ENCODE data around the gene PURB.

Gene PURB

DNA sequence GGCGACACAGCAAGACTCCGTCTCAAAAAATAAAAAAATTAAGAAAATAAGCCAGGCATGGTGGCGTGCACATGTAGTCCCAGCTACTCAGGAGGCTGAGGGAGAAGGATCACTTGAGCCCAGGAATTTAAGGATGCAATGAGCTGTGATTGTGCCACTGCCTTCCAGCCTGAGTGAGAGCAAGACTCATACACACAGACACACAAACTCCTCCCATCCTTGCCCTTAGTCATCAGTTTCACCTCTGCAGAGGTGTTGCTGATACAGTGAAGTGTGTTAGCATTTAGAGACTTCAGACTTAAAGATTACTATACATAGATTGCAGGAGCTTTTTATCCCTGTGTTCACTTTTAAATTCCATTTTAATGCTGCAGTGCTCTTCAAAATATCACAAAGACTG lies 31.9 kb downstream of the PURB start:
- no peak for DNase-seq (ENCODE audit: low read depth)
- TF ChIP-seq CTCF (IDR thresholded peaks at IDR 0.05; ENCODE audit: insufficient read depth, low read depth, low read length, missing control alignments): no peak
- H3K4me3 ChIP-seq (ENCODE audit: low read depth, low read length): no peak overlapping the region

DNA sequence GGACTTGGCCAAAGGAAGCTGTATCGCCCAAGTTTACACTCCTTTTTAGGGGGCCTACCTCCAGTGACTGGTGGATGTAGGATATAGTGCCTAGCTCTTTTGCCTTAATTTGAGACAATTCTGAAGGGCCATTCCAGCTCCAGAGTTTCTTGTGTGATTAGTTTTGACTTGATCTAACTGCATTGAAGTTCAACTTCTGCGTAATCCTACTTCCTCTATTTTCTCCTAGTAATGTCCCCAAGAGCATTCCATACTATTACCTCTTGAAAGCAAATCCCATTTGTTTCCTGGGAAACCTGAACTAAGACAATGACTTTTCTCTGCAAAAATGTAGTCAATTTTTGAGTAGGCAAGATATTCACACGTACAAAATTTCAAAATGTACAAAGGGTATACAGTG lies 32.7 kb downstream of the PURB start:
- no peak for TF ChIP-seq CTCF (IDR thresholded peaks at IDR 0.05; ENCODE audit: insufficient read depth, low read depth, low read length, missing control alignments)
- DNase-seq (ENCODE audit: low read depth): no peak
- no peak overlapping the region for H3K4me3 ChIP-seq (ENCODE audit: low read depth, low read length)

GRCh38 chr7:44849885-44850544 lies 35.3 kb downstream of the PURB start:
- no peak for DNase-seq (ENCODE audit: low read depth)

DNA sequence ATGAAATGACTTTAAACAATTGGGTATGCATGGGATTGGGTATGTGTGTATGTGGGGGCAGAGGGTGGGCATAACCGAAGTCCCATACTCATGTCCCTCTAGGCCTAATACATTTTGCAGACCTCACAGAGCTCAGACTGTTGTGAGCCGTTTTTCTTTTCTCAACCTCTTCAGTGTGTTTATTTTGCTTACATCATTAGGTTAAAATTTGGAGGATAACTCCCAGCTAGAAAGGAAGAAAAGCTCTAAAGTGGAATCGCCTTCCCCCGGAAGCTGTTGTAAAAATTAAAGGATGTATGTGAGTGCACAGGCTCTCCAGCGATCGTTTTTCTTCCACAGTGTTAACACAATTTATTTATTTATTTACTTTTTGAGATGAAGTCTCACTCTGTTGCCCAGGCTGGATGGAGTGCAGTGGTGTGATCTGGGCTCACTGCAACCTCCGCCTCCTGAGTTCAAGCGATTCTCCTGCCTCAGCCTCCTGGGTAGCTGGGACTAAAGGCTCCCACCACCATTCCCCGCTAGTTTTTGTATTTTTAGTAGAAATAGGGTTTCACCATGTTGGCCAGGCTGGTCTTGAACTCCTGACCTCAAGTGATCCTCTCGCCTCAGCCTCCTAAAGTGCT lies 36.0 kb downstream of the PURB start:
- TF ChIP-seq CTCF (IDR thresholded peaks at IDR 0.05; ENCODE audit: insufficient read depth, low read depth, low read length, missing control alignments): no peak
- DNase-seq (ENCODE audit: low read depth): no peak
- peak overlapping the region; percentile 77 for H3K4me3 ChIP-seq (ENCODE audit: low read depth, low read length)

More at GRCh38 chr7:44849885-44850544, 35.3 kb downstream of the PURB start:
- H3K4me3 ChIP-seq (ENCODE audit: low read depth, low read length): no peak overlapping the region
- TF ChIP-seq CTCF (IDR thresholded peaks at IDR 0.05; ENCODE audit: insufficient read depth, low read depth, low read length, missing control alignments): no peak

GRCh38 chr7:44847920-44848634 lies 37.3 kb downstream of the PURB start, which contains the start of gene H2AZ2:
Gene H2AZ2 (minus strand): TSS chr7:44848087. CDS start chr7:44847971, 116 bp downstream.
- TF ChIP-seq CTCF (IDR thresholded peaks at IDR 0.05; ENCODE audit: insufficient read depth, low read depth, low read length, missing control alignments): no peak
- peak within 1 kb of the TSS; percentile 82 for H3K4me3 ChIP-seq (ENCODE audit: low read depth, low read length)
- peak; percentile 100 for DNase-seq (ENCODE audit: low read depth)

GRCh38 chr7:44847509-44847919 lies 37.8 kb downstream of the PURB start:
- peak; percentile 92 for DNase-seq (ENCODE audit: low read depth)
- peak overlapping the region; percentile 82 for H3K4me3 ChIP-seq (ENCODE audit: low read depth, low read length)
- TF ChIP-seq CTCF (IDR thresholded peaks at IDR 0.05; ENCODE audit: insufficient read depth, low read depth, low read length, missing control alignments): peak; percentile 92
